Ovary (tissue), 9 donors: ENCODE results near the gene CAPN1. TPM values are rescaled to one million over a fixed set of nuclear protein-coding genes. Genes with fewer than 3 reads are reported as not detected.
"Not testable (repeated sequence)": the region's sequence is repeated elsewhere in the genome, so short reads cannot be mapped to it uniquely, and the experiment has no call there.

Source experiments
- DNase-seq, 5 donors: peaks; one replicate each; pipeline ENCODE4 v3.0.0-alpha.2; 2019 to 2020
- H3K27ac ChIP-seq, 2 donors: fragments of 200-600 bp; one replicate each; pipeline versions ENCODE4 v1.5.1 to v1.8.0; 2019 to 2022
- H3K27me3 ChIP-seq: fragments of 200-600 bp; one replicate; pipeline ENCODE4 v1.8.0; 2022
- H3K36me3 ChIP-seq: fragments of 200-600 bp; sonication (generic); one replicate; pipeline ENCODE4 v1.5.1; 2019
- H3K4me1 ChIP-seq: one replicate; pipeline ENCODE4 v1.8.1; 2013; ENCODE audit warnings: mild to moderate bottlenecking, moderate library complexity; ENCODE audit not compliant: insufficient read depth
- H3K4me3 ChIP-seq: fragments of 200-600 bp; sonication (generic); one replicate; pipeline ENCODE4 v1.5.1; 2017
- H3K9me3 ChIP-seq, 2 donors: fragments of 200-600 bp in 1 of 2; sonication (generic) in 1 of 2; one replicate each; pipeline versions ENCODE4 v1.5.1 to v1.8.1; 2013 to 2019; ENCODE audit warnings: mild to moderate bottlenecking in 1 of 2, moderate library complexity in 1 of 2
- CTCF ChIP-seq, 3 donors: fragments of 450-650 bp in 2 of 3; fragments of 200-600 bp in 1 of 3; IDR thresholded peaks; one replicate each; pipeline versions ENCODE4 v1.5.1 to v1.8.0; 2016 to 2022; ENCODE audit warnings: antibody characterized with exemption in 3 of 3, mild to moderate bottlenecking in 1 of 3
- EP300 ChIP-seq: sonication (generic); formaldehyde crosslinking; IDR thresholded peaks from one replicate; pipeline ENCODE4 v1.6.1; 2017; ENCODE audit warnings: antibody characterized with exemption
- POLR2A ChIP-seq: fragments of 450-650 bp; IDR thresholded peaks from one replicate; pipeline ENCODE4 v1.6.1; 2017; ENCODE audit warnings: antibody characterized with exemption, mild to moderate bottlenecking, moderate library complexity
- WGBS, 3 donors: extraction: QIAGEN DNeasy Blood & Tissue Kit in 1 of 3; methylation state at CpG; one replicate each; pipeline versions ENCODE4 v1.1.5 to v1.1.7; 2013 to 2017; 5-methylcytosine and 5-hydroxymethylcytosine counted together
- intact Hi-C, 4 donors: fragments of 100-400 bp; cut with DNase I; formaldehyde crosslinking; loops; one replicate each; pipeline versions ENCODE4 v1.11.0 to v1.15.1; 2022 to 2023
- polyA plus RNA-seq, 2 donors: library from polyadenylated mRNA; stranded (reverse); fragments of 200-250 nt in 1 of 2; fragments of 350-450 nt in 1 of 2; fragmentation: Illumina TruSeq in 1 of 2; extraction: RNeasy Lipid Tissue Mini Kit (QIAGEN cat#74804) in 1 of 2; gene quantifications; one replicate each; pipeline ENCODE4 v1.2.3, GENCODE V29; 2013 to 2014
- total RNA-seq, 7 donors: library from RNA; depleted of rRNA in 2 of 7; stranded (reverse); fragments of >200 nt in 2 of 7; fragmentation: NEBNext Ultra II Directional in 3 of 7; extraction: Animal tissue kit (Norgen Biotek cat#: 25700) in 3 of 7; gene quantifications; one replicate each; pipeline versions ENCODE4 v1.1.0 to v1.2.4, GENCODE V29; 2016 to 2023
- donor health status: DM: no; HTN: no; CAD: no; lungs with moderate emphysema.
- donor health status: DM: no; HTN: no; CAD: no.
- donor health status: Bipolar disorder and iron deficiency.
- donor health status: DM: yes; HTN: yes; CAD: no.
- donor health status: DM: no; HTN: no; CAD: no.
- donor health status: DM: yes; HTN: yes; CAD: no.

CAPN1 gene
- total and polyA plus RNA-seq, 9 donors: 20.0 to 178 (median 124) TPM

DNA sequence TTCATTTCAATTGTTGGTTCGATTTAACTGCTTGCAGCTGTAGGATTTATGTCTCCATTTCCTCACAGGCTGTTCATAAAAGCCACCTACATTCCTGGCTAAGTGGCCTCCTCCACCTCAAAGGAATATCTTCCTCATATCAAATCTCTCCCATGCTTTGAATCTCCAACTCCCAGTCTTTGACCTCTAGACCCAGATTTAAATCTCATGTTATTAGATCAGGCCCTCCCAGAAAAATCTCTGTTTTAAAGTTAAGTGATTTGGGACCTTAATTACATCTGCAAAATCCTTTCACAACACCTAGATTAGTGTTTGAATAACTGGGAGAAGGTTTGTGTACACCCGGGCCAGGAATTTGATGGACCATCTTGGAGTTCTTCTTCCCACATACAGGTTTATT, 46.2 kb downstream of the CAPN1 start:
- Histone ChIP-seq H3K27ac (no peak overlapping the region), H3K27me3 (no peaks in the 10 kb centered on the region), H3K4me1 (peaks cover 4% of the 10 kb centered on the region), H3K36me3 (no peaks in the 10 kb centered on the region), H3K4me3 (no peak overlapping the region), H3K9me3 (no peaks in the 10 kb centered on the region)
- no peak for TF ChIP-seq EP300
- no peak for TF ChIP-seq POLR2A
- TF ChIP-seq CTCF (IDR thresholded peaks at IDR 0.05): no peak
- 73 to 84% (median 75%) methylated on average over 2 of the region's 2 CpGs for WGBS, 3 donors
- intact Hi-C loops: loop anchor here in 1 of 4 donors (2.0 kb wide), 1 partner anchor 23 kb away; no protein-coding TSS in a partner anchor
- DNase-seq: no peak

- 73 to 82% (median 79%) methylated on average over 22 to 23 of the region's 23 CpGs for WGBS, 3 donors
- DNase-seq: no peak
- no peaks in the 10 kb centered on the region for H3K9me3 ChIP-seq
- no peaks in the 10 kb centered on the region for H3K36me3 ChIP-seq
- H3K27me3 ChIP-seq: no peaks in the 10 kb centered on the region
- TF ChIP-seq CTCF (IDR thresholded peaks at IDR 0.05) (no peak), POLR2A (no peak), EP300 (no peak)
- intact Hi-C loops: no loop called here
- no peak overlapping the region for H3K27ac ChIP-seq
- no peak overlapping the region for H3K4me3 ChIP-seq
- no peaks in the 10 kb centered on the region for H3K4me1 ChIP-seq
Measured at GRCh38 chr11:65236194-65237059, 54.7 kb downstream of the CAPN1 start.

DNA sequence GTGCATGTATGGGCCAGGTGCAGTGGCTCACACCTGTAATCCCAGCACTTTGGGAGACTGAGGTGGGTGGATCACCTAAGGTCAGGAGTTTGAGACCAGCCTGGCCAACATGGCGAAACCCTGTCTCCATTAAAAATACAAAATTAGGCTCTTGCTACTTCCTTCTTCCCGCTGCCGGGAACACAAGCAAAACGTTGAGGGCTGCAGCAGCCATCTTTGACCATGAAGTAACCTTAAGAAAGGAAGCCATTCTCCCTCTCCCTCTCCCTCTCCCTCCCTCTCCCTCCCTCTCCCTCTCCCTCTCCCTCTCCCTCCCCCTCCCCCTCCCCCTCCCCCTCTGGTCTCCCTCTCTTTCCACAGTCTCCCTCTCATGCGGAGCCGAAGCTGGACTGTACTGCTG, 56.6 kb downstream of the CAPN1 start:
- intact Hi-C loops, DNase-seq: not testable (repeated sequence)
- 57 to 81% (median 79%) methylated on average over 4 to 6 of the region's 6 CpGs for WGBS, 3 donors

DNA sequence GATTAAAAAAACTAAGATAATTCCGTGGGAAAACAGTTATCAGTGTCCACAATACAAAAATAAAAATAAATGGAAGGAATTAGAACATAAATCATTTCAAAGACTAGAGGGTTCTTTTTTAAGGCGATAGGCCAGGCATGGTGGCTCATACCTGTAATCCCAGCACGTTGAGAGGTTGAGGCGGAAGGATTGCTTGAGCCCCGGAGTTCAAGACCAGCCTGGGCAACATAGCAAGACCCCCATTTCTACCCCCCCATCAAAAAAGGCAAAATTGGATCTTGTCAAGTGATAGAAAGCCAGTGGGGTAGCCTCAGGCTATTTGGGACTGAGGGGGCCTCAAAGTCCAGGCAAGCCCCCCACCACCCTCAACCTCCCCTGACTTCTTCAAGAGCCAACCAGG, 59.4 kb downstream of the CAPN1 start:
- H3K36me3 ChIP-seq: no peaks in the 10 kb centered on the region
- WGBS, 3 donors: 49 to 53% (median 51%) methylated on average over 5 of the region's 5 CpGs
- TF ChIP-seq POLR2A: no peak
- no peak for TF ChIP-seq CTCF (IDR thresholded peaks at IDR 0.05)
- TF ChIP-seq EP300: no peak
- no peak overlapping the region for H3K4me3 ChIP-seq
- H3K27ac ChIP-seq: no peak overlapping the region
- H3K4me1 ChIP-seq: no peaks in the 10 kb centered on the region
- intact Hi-C loops: no loop called here
- DNase-seq: no peak
- no peaks in the 10 kb centered on the region for H3K27me3 ChIP-seq
- H3K9me3 ChIP-seq: no peaks in the 10 kb centered on the region

More for the DNA sequence above, 56.6 kb downstream of the CAPN1 start:
- H3K27me3 ChIP-seq, H3K4me1 ChIP-seq, H3K27ac ChIP-seq, H3K36me3 ChIP-seq, H3K9me3 ChIP-seq, H3K4me3 ChIP-seq: not testable (repeated sequence)

DNA sequence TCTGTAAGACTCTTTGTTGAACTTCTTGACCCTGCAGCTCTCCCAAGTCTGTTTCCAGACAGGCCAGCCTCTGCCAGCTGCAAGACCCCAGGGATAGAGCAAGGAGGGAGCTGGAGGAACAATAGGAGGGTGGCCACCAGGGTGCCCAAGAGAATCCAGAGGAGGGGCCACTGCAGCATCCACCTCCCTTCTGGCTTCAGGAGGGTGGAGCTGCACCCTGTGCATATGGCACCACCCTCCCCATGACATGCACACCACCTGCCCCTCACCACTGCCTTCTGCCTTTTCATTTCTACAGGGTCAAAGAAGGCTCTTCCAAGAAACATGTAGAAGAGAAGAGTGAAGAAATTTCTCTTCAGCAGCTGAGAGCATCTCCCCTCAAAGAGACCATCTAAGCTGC, 60.0 kb downstream of the CAPN1 start:
- intact Hi-C loops: no loop called here

More for the DNA sequence above, 60.0 kb downstream of the CAPN1 start:
- TF ChIP-seq CTCF (IDR thresholded peaks at IDR 0.05) (no peak), EP300 (no peak), POLR2A (no peak)
- Histone ChIP-seq H3K27ac (no peak overlapping the region), H3K9me3 (no peaks in the 10 kb centered on the region), H3K4me1 (no peaks in the 10 kb centered on the region), H3K4me3 (no peak overlapping the region), H3K27me3 (no peaks in the 10 kb centered on the region), H3K36me3 (no peaks in the 10 kb centered on the region)
- no peak for DNase-seq
